Measurements from ENCODE around the gene PPP1R3A. TPM values are rescaled to one million over a fixed set of nuclear protein-coding genes. Genes with fewer than 3 reads are reported as not detected.
A peak's percentile ranks its signal among the peaks of the same experiment; 100 is the strongest.

Gene PPP1R3A
- total and polyA plus RNA-seq, 4 donors = 0.06 TPM; not detected in 3

DNA sequence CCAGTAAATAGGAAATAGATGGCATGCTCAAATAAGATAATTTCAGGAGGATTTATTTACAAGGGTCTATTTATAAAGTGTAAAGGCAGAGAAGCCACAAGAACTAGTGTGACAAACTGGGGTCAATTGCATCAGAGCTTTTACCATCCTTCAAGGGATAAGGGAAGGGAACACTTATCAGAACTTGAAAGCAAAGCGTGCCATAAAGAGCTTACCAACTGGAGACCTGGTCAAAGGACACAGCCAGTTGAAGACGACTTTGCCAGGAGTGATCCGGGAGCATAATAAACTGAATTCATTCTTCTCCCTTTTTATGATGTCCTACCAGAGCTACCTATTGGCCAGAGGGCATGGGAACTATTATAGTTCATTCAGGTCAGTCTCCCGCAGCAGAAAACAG lies 3.2 kb upstream of the PPP1R3A start:
- H3K9ac ChIP-seq (ENCODE audit: insufficient read depth in 1 of 2, low read length in 2 of 2) = no peak overlapping the region
- H3K27me3 ChIP-seq (ENCODE audit: control insufficient read depth in 3 of 3, insufficient read depth in 3 of 3, low read length in 2 of 3) = no peaks in the 10 kb centered on the region
- no peaks in the 10 kb centered on the region for H3K4me1 ChIP-seq (ENCODE audit: control insufficient read depth in 5 of 5, insufficient read depth in 5 of 5, low read length in 5 of 5)
- H3K36me3 ChIP-seq (ENCODE audit: control insufficient read depth in 4 of 4, insufficient read depth in 4 of 4, low read length in 4 of 4) = no peaks in the 10 kb centered on the region
- H3K4me3 ChIP-seq = no peak overlapping the region
- no peaks in the 10 kb centered on the region for H3K9me3 ChIP-seq (ENCODE audit: control insufficient read depth in 4 of 4, insufficient read depth in 3 of 4, low read length in 3 of 4)
- TF ChIP-seq, protein P1, sequence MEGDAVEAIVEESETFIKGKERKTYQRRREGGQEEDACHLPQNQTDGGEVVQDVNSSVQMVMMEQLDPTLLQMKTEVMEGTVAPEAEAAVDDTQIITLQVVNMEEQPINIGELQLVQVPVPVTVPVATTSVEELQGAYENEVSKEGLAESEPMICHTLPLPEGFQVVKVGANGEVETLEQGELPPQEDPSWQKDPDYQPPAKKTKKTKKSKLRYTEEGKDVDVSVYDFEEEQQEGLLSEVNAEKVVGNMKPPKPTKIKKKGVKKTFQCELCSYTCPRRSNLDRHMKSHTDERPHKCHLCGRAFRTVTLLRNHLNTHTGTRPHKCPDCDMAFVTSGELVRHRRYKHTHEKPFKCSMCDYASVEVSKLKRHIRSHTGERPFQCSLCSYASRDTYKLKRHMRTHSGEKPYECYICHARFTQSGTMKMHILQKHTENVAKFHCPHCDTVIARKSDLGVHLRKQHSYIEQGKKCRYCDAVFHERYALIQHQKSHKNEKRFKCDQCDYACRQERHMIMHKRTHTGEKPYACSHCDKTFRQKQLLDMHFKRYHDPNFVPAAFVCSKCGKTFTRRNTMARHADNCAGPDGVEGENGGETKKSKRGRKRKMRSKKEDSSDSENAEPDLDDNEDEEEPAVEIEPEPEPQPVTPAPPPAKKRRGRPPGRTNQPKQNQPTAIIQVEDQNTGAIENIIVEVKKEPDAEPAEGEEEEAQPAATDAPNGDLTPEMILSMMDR (IDR thresholded peaks at IDR 0.05; ENCODE audit: control extremely low read depth, extremely low read depth) = no peak
- ATAC-seq (ENCODE audit: insufficient read depth, low FRiP score) (no peak), DNase-seq (no peak)
- WGBS, 2 donors = 75 to 77% methylated on average over 4 of the region's 4 CpGs
- H3K27ac ChIP-seq (ENCODE audit: low read depth in 1 of 2, low read length in 1 of 2) = no peak overlapping the region

DNA sequence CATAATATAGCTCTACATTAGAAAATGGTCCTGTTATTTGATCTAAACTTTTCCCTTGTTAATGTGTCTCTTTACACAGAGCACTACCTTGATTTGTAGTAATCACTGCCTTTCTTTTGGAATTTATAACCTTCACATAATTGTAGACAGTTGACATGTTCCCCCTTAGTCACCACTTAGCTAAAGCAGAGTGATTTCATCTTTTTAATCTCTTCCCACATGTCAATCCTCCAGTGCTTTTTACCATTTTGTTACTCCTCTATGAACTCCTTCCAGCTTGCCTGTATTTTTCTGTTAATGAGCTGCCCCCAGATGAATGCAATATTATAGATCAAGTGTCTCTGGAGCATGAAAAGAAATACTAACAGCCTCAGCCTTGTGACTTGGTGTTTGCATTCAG lies 2.6 kb upstream of the PPP1R3A start:
- H3K4me3 ChIP-seq = no peak overlapping the region
- no peak for ATAC-seq (ENCODE audit: insufficient read depth, low FRiP score)
- no peak for DNase-seq
- TF ChIP-seq, protein P1 (IDR thresholded peaks at IDR 0.05; ENCODE audit: control extremely low read depth, extremely low read depth) = no peak
- H3K9me3 ChIP-seq (ENCODE audit: control insufficient read depth in 4 of 4, insufficient read depth in 3 of 4, low read length in 3 of 4) = no peaks in the 10 kb centered on the region
- no peaks in the 10 kb centered on the region for H3K36me3 ChIP-seq (ENCODE audit: control insufficient read depth in 4 of 4, insufficient read depth in 4 of 4, low read length in 4 of 4)
- no peak overlapping the region for H3K9ac ChIP-seq (ENCODE audit: insufficient read depth in 1 of 2, low read length in 2 of 2)
- no peak overlapping the region for H3K27ac ChIP-seq (ENCODE audit: low read depth in 1 of 2, low read length in 1 of 2)
- H3K27me3 ChIP-seq (ENCODE audit: control insufficient read depth in 3 of 3, insufficient read depth in 3 of 3, low read length in 2 of 3) = no peaks in the 10 kb centered on the region
- H3K4me1 ChIP-seq (ENCODE audit: control insufficient read depth in 5 of 5, insufficient read depth in 5 of 5, low read length in 5 of 5) = no peaks in the 10 kb centered on the region

DNA sequence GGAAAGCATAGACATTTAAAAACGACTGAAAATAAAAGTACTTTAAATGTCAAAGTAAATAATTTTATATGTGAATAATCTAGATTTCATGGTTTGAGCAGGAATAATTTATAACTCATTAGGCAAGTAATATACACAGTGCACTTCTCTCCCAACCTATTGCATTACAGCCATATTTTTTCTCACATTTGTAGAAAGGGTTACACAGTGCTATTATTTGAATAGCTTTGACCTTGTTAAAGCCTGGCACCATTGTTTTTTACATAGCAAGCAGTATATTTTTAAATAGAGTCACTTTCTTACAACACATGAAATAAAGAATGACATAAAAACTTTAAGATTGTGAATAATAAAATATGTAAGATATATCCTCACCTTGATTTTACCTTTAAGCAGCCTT lies 969 bp downstream of the PPP1R3A start:
- WGBS, 2 donors = 34 to 58% methylated on average over 1 of the region's 1 CpG
- H3K4me3 ChIP-seq = no peak overlapping the region
- H3K27ac ChIP-seq (ENCODE audit: low read depth in 1 of 2, low read length in 1 of 2) = peak overlapping the region in 1 of 2 donors; percentile 75
- ATAC-seq (ENCODE audit: insufficient read depth, low FRiP score) = no peak
- TF ChIP-seq, protein P1 (IDR thresholded peaks at IDR 0.05; ENCODE audit: control extremely low read depth, extremely low read depth) = no peak
- H3K27me3 ChIP-seq (ENCODE audit: control insufficient read depth in 3 of 3, insufficient read depth in 3 of 3, low read length in 2 of 3) = no peaks in the 10 kb centered on the region
- DNase-seq = no peak
- H3K9ac ChIP-seq (ENCODE audit: insufficient read depth in 1 of 2, low read length in 2 of 2) = no peak overlapping the region
- H3K36me3 ChIP-seq (ENCODE audit: control insufficient read depth in 4 of 4, insufficient read depth in 4 of 4, low read length in 4 of 4) = no peaks in the 10 kb centered on the region
- H3K4me1 ChIP-seq (ENCODE audit: control insufficient read depth in 5 of 5, insufficient read depth in 5 of 5, low read length in 5 of 5) = peaks cover 0 to 3% (median 0%) of the 10 kb centered on the region in 5 donors
- H3K9me3 ChIP-seq (ENCODE audit: control insufficient read depth in 4 of 4, insufficient read depth in 3 of 4, low read length in 3 of 4) = no peaks in the 10 kb centered on the region

DNA sequence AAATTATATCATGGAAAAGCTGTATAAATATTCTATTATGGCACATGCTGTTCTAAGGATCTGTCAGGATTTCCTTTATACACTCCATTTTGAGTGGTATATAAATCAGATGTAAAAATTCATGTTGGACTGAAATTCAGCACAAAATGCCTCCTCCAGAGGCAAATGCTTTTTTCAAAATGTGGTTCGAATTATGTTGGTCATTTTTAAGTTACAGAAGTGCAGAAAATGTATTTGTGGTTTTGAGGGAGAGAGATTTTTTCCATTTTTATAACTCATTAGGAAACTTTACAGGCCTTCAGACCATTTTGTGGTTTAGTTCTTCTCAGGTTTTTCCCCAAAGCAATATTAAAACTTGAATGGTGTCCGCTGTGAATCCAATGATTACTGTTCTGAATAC lies 2.9 kb downstream of the PPP1R3A start:
- 70 to 81% methylated on average over 2 of the region's 2 CpGs for WGBS, 2 donors
- Histone ChIP-seq H3K27me3 (ENCODE audit: control insufficient read depth in 3 of 3, insufficient read depth in 3 of 3, low read length in 2 of 3) (no peaks in the 10 kb centered on the region), H3K4me1 (ENCODE audit: control insufficient read depth in 5 of 5, insufficient read depth in 5 of 5, low read length in 5 of 5) (peaks cover 0 to 3% (median 0%) of the 10 kb centered on the region in 5 donors), H3K36me3 (ENCODE audit: control insufficient read depth in 4 of 4, insufficient read depth in 4 of 4, low read length in 4 of 4) (no peaks in the 10 kb centered on the region), H3K9me3 (ENCODE audit: control insufficient read depth in 4 of 4, insufficient read depth in 3 of 4, low read length in 3 of 4) (no peaks in the 10 kb centered on the region), H3K27ac (ENCODE audit: low read depth in 1 of 2, low read length in 1 of 2) (peak overlapping the region in 1 of 2 donors; percentile 70), H3K9ac (ENCODE audit: insufficient read depth in 1 of 2, low read length in 2 of 2) (no peak overlapping the region), H3K4me3 (no peak overlapping the region)
- DNase-seq (no peak), ATAC-seq (ENCODE audit: insufficient read depth, low FRiP score) (no peak)
- TF ChIP-seq, protein P1 (IDR thresholded peaks at IDR 0.05; ENCODE audit: control extremely low read depth, extremely low read depth) = no peak
